HPDE6-E6E7 (cell line): Measurements from ENCODE around the gene ISLR.

Experiments used
- DNase-seq: peaks from one replicate; pipeline ENCODE4 v3.0.0; 2011; ENCODE audit warnings: missing footprints; ENCODE audit errors: extremely low spot score

The ISLR gene

GRCh38 chr15:74193905-74194304 is 20.4 kb downstream of the ISLR start:
- no peak for DNase-seq

DNA sequence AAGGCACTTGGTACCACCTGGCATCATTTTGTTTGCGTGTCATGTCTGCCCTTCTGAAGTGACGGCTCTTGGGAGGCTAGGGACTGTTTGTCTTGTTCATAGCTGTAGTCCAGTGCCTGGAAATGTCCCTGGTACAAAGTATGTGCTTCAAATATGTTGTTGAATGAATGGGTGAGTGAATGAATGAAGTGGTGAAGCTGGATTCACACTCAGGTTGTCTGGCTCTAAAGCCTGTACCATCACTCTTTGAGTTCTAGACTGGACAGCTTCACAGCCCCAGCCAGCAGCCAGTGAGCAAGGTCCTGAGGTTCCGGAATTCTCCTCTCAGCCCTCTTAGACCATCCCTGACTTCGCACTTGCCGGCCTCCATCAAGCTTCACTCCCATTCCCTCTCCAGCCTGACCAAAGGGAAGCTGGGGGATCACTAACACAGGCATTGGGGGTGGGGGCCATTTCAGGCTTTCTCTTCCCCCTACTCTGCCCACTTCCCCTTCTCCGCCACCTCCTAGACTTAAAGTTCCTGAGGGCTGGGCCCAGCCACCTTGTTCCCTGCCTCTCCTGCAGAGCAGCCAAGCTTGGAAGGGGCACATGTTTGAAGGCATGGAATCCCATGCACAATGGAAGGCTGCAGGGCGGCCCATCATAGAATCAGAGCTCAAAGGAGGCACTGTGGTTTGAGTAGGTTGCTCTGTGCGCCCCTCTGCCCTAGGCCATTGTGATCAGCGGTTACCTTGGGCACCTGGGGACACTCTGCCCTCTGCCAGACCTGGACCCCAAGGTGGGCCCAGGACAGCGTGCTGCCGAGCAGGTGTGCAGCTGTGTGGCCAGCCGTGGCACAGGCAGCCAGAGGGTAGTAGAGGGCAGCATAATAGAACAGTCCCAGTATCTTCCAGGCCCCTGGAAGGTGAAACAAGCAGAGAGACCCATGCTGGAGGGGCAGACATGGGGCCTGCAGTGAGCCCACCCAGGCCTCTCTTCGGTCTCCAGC is 21.4 kb downstream of the ISLR start:
- no peak for DNase-seq

GRCh38 chr15:74196175-74196574 is 22.7 kb downstream of the ISLR start:
- DNase-seq: no peak

GRCh38 chr15:74197176-74197965 is 23.9 kb downstream of the ISLR start:
- DNase-seq: no peak

DNA sequence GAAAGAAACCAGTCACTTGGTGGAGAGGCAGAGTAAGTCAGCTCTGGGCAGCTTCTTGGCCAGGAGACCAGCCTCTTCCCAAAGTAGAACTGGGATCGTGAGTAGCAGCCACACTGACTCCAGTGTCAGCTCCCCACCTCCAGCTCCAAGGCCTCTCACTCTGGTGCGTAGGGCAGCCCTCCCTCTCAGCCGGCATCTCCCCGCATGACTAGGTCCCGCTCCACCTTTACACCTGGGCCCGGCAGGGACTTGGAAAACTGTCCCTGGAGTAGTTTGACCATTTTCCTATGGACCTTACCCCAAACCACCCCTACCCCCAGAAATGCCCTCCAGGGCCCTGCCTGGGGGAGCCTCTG is 25.8 kb downstream of the ISLR start:
- no peak for DNase-seq

DNA sequence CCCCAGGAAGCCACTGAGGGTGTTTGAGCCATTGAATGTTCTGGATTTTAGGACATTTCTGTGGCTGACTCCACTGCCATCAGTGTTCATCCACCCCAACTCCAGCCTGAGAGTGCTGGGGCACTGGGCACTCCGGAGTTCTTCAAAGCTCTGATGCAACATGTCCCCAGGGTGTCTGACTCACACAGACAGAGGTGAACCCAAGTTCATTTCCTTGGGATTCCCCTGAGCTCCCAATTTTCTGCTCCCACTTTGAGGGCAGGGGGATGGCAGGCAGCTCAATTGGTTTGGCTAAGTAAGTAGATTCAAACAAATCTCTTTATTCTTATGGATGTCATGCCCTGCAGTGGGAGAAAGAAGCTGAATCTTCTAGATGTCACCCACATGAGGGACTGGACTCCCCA is 26.9 kb downstream of the ISLR start:
- DNase-seq: peak; percentile 54

DNA sequence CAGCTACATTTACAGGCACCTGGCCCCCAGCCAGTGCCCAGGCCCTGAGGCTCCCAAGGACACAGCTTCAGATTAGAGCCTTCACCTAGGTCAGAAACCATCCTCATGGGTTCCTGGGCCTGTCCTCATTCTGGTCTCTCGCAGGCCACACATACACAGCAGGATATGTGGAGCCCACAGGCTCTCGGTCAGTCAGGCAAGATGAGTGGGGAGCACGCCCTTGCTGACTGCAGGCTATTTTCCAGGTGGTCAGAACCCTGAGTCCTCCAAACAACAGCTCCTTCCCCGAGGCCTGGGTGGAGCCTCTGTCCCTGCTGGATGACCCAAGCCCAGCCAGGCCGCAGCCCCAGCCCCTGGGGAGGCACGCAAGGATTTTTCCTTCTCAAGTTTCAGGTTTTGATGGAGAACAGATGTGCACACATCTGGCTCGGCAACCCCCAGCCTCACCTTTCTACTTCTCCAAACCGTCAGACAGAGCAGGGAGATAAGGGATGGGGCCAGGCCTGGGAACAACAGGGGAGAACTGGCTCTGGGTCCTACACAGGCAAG is 27.4 kb downstream of the ISLR start:
- DNase-seq: no peak

- DNase-seq: peak; percentile 62
Measured at GRCh38 chr15:74201710-74202420, 28.4 kb downstream of the ISLR start.

- DNase-seq: peak; percentile 53
Measured at GRCh38 chr15:74202452-74203401, 29.2 kb downstream of the ISLR start, which contains the start of gene STRA6. TSS of gene STRA6 (minus strand) at chr15:74202787. CDS start at chr15:74202267, 520 bp downstream.

DNA sequence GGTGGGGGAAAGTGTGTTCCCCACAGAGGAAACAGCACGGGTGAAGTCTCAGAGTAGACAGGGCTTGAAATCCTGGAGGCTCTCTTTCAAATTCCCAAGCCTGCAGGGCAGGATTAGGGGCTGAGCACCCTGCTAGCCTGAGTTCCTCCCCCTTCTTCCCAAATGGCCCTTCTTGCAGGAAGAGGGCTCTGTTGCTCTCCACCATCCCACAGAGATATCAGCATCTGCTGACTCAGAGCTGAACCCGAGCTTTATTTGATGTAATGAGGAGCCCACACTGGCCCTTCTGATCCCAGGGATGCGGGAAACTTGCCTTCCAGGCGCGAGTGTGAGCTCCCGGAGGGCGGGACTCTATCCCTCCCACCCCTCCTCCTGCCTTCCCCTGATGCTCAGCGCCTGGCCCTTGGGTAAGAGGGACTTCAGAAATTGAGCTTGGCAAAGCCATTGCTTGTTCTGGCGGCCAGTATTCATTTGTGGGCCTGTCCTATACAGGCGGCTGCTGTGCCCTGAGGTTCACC is 30.5 kb downstream of the ISLR start:
- no peak for DNase-seq

DNA sequence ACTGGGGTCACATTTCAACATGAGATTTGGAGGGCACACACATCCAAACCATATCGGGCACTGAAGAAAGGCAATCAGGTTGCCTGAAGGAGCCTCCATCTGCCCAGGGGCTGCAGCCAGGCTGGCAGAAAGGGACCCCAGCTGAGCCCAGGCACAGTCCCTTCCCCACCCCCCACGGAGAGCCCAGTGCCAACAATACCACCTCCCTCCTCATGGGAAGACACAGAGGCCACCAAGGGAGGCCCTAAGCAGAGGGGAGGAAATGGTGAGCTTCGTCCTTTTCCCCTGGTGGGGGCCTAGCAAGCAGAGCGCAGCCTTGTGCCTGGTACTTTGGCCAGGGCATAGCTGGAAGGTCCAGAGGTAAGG is 32.1 kb downstream of the ISLR start:
- no peak for DNase-seq

DNA sequence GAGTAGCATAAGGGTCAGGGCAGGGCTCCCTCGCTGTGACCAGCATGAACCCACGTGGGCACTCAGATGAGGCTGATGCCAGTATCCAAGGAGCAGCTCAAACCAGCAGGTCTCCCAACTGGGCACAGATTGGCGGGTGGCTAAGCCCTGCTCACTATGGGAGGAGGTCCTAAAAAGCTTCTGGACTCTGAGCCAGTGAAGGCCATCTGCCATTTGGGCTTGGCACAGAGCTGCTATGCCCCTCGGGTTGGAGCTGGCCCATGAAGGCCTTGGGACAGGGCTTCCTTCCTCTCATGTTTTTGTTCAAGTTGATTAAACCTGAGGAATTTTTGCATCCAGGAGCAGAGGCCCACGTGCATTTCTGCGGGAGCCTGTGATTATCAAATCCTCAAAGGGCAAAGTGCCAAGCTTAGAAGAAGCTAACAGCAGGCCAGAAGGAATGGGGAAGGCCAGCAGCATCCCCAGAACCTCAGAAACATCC is 33.3 kb downstream of the ISLR start:
- no peak for DNase-seq

DNA sequence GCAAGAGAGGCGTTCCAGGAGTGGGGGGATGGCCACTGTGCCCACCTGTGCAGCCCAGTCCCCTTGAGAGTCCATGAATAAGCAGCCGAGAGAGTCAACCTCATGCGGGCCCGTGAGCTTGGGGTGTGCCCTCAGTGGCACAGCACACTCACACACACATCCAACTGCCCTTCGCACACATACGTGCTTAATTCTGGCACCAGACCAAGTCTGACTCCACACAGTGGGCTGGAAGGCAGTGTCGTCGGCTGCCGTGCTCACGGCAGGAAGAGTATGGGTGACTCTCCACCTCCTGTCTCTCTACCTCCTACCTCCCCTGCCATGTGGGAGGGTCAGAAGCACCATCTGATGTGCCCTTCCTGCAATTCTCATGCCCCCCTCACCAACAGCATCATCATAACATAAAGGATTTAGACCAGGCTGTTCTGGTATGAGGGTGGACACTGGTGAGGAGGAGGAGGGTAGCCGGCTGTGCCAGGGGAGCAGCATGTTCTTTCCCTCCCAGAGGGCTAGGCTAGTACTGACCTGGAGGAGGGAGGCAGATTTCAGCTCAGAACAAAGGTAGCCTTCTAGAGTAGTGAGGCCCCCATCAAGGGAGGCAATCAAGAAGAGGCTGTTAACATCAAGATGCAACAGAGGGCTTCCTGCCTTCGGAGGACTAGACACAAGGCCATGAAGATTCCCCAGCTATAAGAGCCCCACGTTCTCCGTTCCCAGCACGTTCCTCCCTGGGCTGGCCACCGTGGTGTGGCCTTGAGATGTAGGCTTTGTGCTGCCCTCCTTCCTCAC is 34.3 kb downstream of the ISLR start:
- no peak for DNase-seq

DNA sequence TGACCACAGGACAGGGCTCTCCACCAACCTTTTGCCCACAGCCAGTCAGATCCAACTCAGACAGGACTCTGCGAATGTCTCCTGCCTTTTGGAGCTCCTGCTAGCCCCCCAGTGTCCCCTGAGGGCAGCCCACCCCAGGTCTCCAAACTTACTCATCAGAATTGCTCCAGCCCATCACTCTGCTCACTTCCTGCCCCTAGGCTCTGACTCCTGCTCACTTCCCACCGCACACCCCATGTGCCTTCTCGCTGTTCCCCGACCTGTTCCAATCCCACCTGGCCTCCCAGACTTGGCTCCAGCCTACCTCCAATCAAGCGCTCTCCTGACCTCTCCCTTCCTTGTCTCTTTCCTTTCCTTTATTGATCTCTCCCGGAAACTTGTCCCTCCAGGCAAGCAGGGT is 35.0 kb downstream of the ISLR start:
- DNase-seq: no peak

GRCh38 chr15:74208901-74209559 is 35.5 kb downstream of the ISLR start:
- DNase-seq: no peak

DNA sequence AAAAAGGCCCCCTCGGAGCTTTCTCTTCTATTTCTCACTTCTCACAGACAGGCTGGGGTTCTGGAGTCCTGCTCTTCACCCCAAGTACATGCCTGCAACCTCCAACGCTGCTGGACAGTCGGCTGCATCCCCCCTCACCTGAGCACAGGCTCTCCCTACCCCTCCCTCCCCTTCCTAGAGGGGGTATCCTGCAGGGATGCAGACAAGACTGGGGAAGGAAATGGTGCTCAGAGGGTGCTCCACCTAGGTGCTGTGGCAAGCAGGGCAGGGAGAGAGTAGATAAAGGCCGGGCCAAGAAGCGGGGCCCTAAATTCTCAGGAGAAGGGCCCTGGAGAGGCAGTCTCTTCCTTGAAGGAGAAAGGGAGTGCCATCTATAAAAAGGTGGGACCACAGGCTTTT is 36.0 kb downstream of the ISLR start:
- no peak for DNase-seq

DNA sequence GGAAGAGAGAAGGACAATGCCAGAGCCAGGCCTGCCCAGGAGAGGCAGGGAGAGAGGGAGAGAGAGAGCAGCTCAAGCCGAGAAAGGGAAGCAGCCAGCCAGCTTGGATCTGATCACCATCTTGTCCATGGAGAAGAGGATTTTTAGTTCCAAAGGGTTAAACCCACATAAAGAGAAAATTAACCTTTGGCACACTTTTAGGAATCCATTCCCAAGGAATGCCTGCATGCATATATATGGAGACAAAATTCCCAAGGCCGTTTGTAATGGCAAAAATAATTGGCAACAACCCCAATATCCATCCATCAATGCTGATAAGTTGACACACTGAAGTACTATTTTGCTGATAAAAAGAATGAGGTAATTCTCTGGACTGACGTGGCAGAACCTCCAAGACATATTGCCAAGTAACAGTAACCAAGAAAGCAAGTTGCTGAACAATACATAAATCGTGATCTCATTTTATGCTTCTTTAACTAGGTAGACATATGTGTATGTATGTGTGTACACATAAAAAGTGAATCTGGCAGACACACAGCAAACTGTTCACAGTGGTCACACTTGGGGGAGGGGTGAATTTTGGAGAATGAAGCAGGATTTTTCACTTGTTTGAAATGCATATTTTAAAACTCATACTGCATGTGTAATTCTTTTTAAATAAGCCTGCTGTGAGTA is 36.6 kb downstream of the ISLR start:
- DNase-seq: no peak

- DNase-seq: no peak
Measured at GRCh38 chr15:74210729-74211128, 37.2 kb downstream of the ISLR start.
